Sigmoid colon (tissue), 4 donors: Measurements from ENCODE around the gene SF1.

Experiments used
- EP300 ChIP-seq, 4 donors: sonication (generic); formaldehyde crosslinking; IDR thresholded peaks; one replicate each; pipeline ENCODE4 v1.6.1; 2017; ENCODE audit warnings: antibody characterized with exemption in 4 of 4
- POLR2A ChIP-seq, 2 donors: fragments of 450-650 bp; IDR thresholded peaks; one replicate each; pipeline ENCODE4 v1.6.1; 2016; ENCODE audit warnings: antibody characterized with exemption in 2 of 2, mild to moderate bottlenecking in 2 of 2, moderate library complexity in 2 of 2
- POLR2AphosphoS5 ChIP-seq, 4 donors: sonication (generic); formaldehyde crosslinking; IDR thresholded peaks; one replicate each; pipeline ENCODE4 v1.6.1; 2017; ENCODE audit warnings: antibody characterized with exemption in 4 of 4
- TF ChIP-seq, protein P1 (sequence below), 4 experiments: fragments of 450-650 bp in 3 of 4; fragments of 200-600 bp in 1 of 4; IDR thresholded peaks; one replicate each; pipeline ENCODE4 v1.5.1; 2016 to 2019; ENCODE audit warnings: antibody characterized with exemption in 4 of 4, mild to moderate bottlenecking in 3 of 4, moderate library complexity in 2 of 4

DNA sequence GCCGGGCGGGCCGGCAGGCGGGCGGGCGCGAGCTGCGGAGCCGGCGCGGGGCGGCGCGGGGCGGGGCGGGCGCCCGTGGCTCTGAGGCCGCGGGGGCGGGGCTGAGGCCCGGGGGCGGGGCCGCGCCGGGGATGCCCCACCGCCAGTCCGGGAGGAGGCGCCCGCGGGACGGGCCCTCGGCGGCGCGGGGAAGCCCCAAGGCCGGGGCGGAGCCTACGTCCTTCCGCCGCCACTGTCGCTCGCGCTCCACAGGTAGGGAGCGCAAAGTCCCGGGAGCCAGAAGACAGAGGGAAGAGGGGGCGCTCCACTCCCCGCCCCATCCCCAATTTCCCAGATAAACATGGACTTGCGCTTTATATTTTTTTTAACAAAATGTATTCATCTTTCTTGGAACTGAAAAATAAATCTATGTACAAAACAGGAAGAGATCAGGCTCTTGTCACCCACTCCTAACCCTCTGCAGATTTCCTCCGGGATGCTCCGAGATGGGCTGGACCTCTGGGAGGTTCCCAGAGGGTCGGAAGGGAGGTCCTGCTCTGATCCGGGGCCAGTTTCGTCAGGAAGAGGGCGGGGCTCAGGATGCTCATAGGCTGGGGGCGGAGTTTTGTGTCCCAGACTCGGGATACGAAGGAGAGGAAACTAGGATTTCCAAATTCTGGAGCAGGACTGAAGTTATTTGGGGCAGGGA, 25.0 kb upstream of the SF1 start, which contains the start of gene MAP4K2:
- TF ChIP-seq, protein P1, sequence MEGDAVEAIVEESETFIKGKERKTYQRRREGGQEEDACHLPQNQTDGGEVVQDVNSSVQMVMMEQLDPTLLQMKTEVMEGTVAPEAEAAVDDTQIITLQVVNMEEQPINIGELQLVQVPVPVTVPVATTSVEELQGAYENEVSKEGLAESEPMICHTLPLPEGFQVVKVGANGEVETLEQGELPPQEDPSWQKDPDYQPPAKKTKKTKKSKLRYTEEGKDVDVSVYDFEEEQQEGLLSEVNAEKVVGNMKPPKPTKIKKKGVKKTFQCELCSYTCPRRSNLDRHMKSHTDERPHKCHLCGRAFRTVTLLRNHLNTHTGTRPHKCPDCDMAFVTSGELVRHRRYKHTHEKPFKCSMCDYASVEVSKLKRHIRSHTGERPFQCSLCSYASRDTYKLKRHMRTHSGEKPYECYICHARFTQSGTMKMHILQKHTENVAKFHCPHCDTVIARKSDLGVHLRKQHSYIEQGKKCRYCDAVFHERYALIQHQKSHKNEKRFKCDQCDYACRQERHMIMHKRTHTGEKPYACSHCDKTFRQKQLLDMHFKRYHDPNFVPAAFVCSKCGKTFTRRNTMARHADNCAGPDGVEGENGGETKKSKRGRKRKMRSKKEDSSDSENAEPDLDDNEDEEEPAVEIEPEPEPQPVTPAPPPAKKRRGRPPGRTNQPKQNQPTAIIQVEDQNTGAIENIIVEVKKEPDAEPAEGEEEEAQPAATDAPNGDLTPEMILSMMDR (IDR thresholded peaks at IDR 0.05): peak in 1 of 4 experiments; percentile 8
- TF ChIP-seq POLR2A (IDR thresholded peaks at IDR 0.05) (peak in 1 of 2 donors; percentile 3), EP300 (IDR thresholded peaks at IDR 0.05) (no peak), POLR2AphosphoS5 (IDR thresholded peaks at IDR 0.05) (peak in 3 of 4 donors; percentile 4 to 52 (median 49))
